ENCODE results near the gene ERGIC1.

The ERGIC1 gene

DNA sequence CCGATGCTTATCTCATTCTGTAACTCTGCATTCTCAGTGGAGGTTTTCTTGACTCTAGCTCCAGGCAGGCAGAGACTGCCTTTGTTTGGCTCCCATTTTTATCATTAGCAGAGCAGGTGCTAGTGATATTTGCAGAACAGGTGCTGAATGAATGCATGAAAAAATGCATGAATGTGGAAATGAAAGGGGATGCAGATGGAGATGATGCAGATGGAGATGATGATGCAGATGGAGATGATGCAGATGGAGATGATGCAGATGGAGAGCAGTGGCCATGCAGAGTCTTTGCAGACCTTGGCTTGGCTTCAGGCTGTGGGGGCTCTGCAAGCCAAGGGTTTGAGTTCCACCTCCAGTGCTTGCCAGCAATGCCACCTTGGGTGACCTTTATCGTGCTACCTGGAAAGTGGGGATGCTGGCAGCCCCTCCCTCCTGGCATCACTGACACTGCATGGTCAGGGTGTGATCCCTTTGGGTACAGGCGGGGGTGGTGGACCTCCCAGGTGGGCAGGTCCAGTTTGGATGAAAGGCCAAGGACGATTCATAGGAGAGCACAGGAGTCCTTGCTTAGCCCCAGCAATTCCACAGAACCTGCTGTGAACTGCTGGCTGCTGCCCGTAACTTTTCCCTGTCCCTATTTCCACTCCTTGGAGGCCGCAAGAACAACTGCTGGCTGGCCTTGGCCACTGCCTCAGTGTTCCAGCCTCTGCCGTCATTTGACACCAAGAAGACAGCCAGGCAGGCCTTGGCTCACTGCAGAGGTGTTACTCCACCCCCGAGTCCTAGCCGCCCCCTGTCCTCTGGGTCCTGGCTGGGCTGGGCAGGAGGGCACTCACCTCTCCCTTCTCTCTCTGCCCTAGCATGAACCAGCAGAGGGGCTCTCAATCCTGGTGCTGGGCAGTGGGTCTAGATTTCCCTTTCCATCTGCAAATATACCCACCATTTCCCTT is 33.0 kb downstream of the ERGIC1 start:
- Histone ChIP-seq H3K27ac (ENCODE audit: low read depth, low read length) (no peak overlapping the region), H3K9ac (ENCODE audit: low read length) (no peak overlapping the region), H3K4me2 (ENCODE audit: low read depth, low read length, poor library complexity, severe bottlenecking) (no peak overlapping the region), H3K9me3 (ENCODE audit: insufficient read depth, low read length) (no peaks in the 10 kb centered on the region), H3K36me3 (ENCODE audit: low read length) (no peaks in the 10 kb centered on the region), H3K4me3 (ENCODE audit: insufficient read depth, low read length, poor library complexity, severe bottlenecking) (no peak overlapping the region), H3K27me3 (ENCODE audit: low read length) (no peaks in the 10 kb centered on the region), H3F3A (ENCODE audit: insufficient read depth) (no peaks in the 10 kb centered on the region), H2AFZ (ENCODE audit: low read depth, low read length, severe bottlenecking) (no peak overlapping the region), H3K79me2 (ENCODE audit: insufficient read depth, low read length) (peaks cover 17% of the 10 kb centered on the region), H4K20me1 (ENCODE audit: low read depth, low read length) (no peaks in the 10 kb centered on the region), H3K9me2 (replicated peaks; ENCODE audit: insufficient read depth, low read length) (no peaks in the 10 kb centered on the region)
- TF ChIP-seq, protein P1, sequence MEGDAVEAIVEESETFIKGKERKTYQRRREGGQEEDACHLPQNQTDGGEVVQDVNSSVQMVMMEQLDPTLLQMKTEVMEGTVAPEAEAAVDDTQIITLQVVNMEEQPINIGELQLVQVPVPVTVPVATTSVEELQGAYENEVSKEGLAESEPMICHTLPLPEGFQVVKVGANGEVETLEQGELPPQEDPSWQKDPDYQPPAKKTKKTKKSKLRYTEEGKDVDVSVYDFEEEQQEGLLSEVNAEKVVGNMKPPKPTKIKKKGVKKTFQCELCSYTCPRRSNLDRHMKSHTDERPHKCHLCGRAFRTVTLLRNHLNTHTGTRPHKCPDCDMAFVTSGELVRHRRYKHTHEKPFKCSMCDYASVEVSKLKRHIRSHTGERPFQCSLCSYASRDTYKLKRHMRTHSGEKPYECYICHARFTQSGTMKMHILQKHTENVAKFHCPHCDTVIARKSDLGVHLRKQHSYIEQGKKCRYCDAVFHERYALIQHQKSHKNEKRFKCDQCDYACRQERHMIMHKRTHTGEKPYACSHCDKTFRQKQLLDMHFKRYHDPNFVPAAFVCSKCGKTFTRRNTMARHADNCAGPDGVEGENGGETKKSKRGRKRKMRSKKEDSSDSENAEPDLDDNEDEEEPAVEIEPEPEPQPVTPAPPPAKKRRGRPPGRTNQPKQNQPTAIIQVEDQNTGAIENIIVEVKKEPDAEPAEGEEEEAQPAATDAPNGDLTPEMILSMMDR (IDR thresholded peaks at IDR 0.05; ENCODE audit: insufficient read depth, low read length, poor library complexity, severe bottlenecking) = no peak
- no peak for TF ChIP-seq EZH2phosphoT487 (conservative IDR thresholded peaks at IDR 0.05; ENCODE audit: low read length)

DNA sequence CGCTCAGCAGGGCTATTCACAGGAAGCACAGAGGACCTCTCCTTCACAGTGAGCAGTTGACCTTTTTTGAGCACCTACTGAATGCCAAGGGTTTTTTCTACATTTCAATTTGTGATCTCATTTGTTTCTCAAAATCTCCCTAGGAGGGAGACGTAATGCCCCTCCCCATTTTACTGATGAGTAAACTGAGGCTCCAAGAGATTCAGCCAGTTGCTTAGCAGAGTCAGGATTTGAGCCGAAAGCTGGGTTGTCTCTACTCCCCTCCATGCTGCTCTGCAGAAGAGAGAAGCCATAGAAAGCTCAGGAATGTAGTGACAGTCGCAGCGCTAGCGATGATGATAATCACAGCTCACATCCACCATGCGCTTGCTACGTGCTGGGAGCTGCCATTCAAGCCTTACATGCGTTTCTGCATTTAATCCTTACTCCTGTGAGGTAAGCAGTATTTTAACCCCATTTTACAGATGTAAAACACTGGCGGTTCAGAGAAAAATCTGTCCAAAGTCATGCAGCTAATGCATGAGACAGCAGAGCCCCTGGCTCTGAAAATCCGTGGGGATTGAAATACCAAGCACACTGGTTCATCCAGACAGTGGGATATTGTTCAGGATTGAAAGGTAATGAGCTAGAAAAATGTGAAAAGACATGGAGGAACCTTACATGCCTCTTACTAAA is 33.8 kb downstream of the ERGIC1 start:
- H3K79me2 ChIP-seq (ENCODE audit: insufficient read depth, low read length) = peaks cover 11% of the 10 kb centered on the region
- no peak overlapping the region for H3K27ac ChIP-seq (ENCODE audit: low read depth, low read length)
- H2AFZ ChIP-seq (ENCODE audit: low read depth, low read length, severe bottlenecking) = no peak overlapping the region
- no peaks in the 10 kb centered on the region for H4K20me1 ChIP-seq (ENCODE audit: low read depth, low read length)
- H3K27me3 ChIP-seq (ENCODE audit: low read length) = no peaks in the 10 kb centered on the region
- TF ChIP-seq, protein P1 (IDR thresholded peaks at IDR 0.05; ENCODE audit: insufficient read depth, low read length, poor library complexity, severe bottlenecking) = no peak
- no peak for TF ChIP-seq EZH2phosphoT487 (conservative IDR thresholded peaks at IDR 0.05; ENCODE audit: low read length)
- no peaks in the 10 kb centered on the region for H3K9me2 ChIP-seq (replicated peaks; ENCODE audit: insufficient read depth, low read length)
- no peak overlapping the region for H3K4me2 ChIP-seq (ENCODE audit: low read depth, low read length, poor library complexity, severe bottlenecking)
- H3K9ac ChIP-seq (ENCODE audit: low read length) = no peak overlapping the region
- H3F3A ChIP-seq (ENCODE audit: insufficient read depth) = no peaks in the 10 kb centered on the region
- no peak overlapping the region for H3K4me3 ChIP-seq (ENCODE audit: insufficient read depth, low read length, poor library complexity, severe bottlenecking)
- H3K36me3 ChIP-seq (ENCODE audit: low read length) = no peaks in the 10 kb centered on the region
- no peaks in the 10 kb centered on the region for H3K9me3 ChIP-seq (ENCODE audit: insufficient read depth, low read length)

DNA sequence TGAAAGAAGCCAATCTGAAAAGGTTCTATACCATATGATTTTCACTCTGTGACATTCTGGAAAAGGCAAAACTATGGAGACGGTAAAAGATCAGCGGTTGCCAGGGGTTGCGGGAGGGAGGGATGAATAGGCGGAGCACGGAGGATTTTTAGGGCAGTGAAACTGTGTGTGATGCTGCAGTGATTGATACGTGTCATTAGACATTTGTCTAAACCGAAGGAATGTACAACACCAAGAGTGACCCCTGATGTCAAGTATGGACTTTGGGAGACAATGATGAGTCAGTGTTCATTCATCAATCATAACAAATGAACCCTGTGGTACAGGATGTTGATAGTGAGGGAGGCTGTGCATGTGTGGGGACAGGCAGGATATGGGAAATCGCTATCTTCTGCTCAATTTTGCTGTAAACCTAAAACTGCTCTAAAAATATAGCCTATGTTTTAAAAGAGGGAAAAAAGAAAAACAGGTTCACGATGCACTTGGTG is 34.4 kb downstream of the ERGIC1 start:
- Histone ChIP-seq H3K4me2 (ENCODE audit: low read depth, low read length, poor library complexity, severe bottlenecking) (no peak overlapping the region), H3K27me3 (ENCODE audit: low read length) (no peaks in the 10 kb centered on the region), H3K36me3 (ENCODE audit: low read length) (no peaks in the 10 kb centered on the region), H2AFZ (ENCODE audit: low read depth, low read length, severe bottlenecking) (no peak overlapping the region), H3K27ac (ENCODE audit: low read depth, low read length) (no peak overlapping the region), H3K9me3 (ENCODE audit: insufficient read depth, low read length) (no peaks in the 10 kb centered on the region), H3K4me3 (ENCODE audit: insufficient read depth, low read length, poor library complexity, severe bottlenecking) (no peak overlapping the region), H4K20me1 (ENCODE audit: low read depth, low read length) (no peaks in the 10 kb centered on the region), H3K79me2 (ENCODE audit: insufficient read depth, low read length) (peaks cover 8% of the 10 kb centered on the region), H3K9ac (ENCODE audit: low read length) (no peak overlapping the region), H3F3A (ENCODE audit: insufficient read depth) (no peaks in the 10 kb centered on the region), H3K9me2 (replicated peaks; ENCODE audit: insufficient read depth, low read length) (no peaks in the 10 kb centered on the region)
- no peak for TF ChIP-seq EZH2phosphoT487 (conservative IDR thresholded peaks at IDR 0.05; ENCODE audit: low read length)
- TF ChIP-seq, protein P1 (IDR thresholded peaks at IDR 0.05; ENCODE audit: insufficient read depth, low read length, poor library complexity, severe bottlenecking) = no peak
